ENCODE measurements around the gene CACNA1I.

CACNA1I gene

DNA sequence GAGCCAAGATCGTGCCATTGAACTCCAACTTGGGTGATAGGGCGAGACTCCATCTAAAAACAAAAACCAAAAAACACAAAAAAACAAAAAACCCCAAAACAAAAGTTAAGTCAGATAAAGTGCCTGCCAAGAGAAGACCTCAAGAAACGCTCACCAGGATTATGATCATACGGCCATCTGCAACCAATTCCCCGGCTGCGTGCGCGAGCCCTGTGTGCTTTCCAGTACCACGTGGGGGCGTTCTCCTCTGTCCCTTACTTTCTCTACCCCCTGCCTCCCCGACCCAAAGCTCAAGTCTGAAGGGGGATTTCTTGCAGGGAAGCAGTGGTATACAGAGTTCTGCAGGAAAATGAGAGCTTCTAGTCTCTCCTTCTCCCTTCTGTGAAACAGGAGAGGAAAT lies 27.5 kb upstream of the CACNA1I start:
- Histone ChIP-seq H3K27me3 (ENCODE audit: control insufficient read depth, insufficient read depth, low read length) (peaks cover 18% of the 10 kb centered on the region), H3K36me3 (ENCODE audit: control insufficient read depth, insufficient read depth, low read length) (no peaks in the 10 kb centered on the region), H3K4me3 (ENCODE audit: low read length) (no peak overlapping the region)

DNA sequence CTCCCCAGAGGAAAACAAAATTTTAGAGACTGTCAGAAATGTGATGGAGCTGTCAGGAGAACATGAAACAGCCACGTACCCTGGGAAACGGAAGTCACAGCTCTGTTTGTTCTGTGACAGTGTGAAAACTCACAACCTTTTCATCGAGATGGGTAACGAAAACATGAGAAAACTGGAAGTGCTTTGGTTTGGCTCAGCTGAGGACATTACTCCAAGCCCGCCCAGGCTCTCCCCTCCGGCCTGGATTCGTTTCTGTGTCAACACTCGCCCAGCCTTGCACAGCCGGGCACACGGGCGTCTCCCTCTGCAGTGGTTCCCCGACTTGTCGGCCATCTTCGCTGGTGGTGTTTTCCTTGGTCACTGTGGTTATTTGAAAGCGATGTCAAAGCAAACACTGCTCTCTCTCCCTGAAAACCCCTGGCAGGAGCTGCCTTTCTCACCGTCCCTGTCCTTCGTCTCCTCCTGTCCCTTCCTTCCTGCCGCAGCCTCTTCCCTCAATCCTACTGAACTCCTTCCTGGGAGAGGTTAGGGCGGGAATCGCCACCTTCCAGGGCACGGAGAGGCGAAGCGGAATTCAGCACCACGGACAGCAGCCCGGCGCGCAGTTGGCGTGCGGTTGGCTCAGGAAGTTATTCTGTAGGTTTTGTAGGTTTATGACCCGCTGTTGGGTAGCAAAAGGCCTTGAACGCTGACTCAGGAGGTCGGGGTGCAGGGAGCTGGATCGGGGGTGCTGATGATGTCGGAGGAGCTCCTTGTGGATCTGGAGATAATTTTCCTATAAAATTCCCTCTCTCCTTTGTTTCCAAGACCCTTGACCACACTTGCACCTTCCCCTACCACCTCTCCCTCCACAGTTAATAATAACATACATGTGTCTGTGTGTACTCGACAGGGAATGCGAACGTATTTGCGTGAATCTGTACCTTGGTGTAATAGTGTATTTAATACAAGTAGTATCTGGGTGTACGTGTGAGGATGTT lies 24.9 kb upstream of the CACNA1I start:
- Histone ChIP-seq H3K9me3 (ENCODE audit: control insufficient read depth, low read length) (no peaks in the 10 kb centered on the region), H3K27me3 (ENCODE audit: control insufficient read depth, insufficient read depth, low read length) (peaks cover 23% of the 10 kb centered on the region), H3K4me3 (ENCODE audit: low read length) (no peak overlapping the region), H3K4me1 (ENCODE audit: control insufficient read depth, insufficient read depth, low read length) (no peaks in the 10 kb centered on the region), H3K9ac (ENCODE audit: low read length) (no peak overlapping the region), H3K36me3 (ENCODE audit: control insufficient read depth, insufficient read depth, low read length) (no peaks in the 10 kb centered on the region)

More for the DNA sequence above, 27.5 kb upstream of the CACNA1I start:
- Histone ChIP-seq H3K4me1 (ENCODE audit: control insufficient read depth, insufficient read depth, low read length) (no peaks in the 10 kb centered on the region), H3K9ac (ENCODE audit: low read length) (no peak overlapping the region), H3K9me3 (ENCODE audit: control insufficient read depth, low read length) (no peaks in the 10 kb centered on the region)

DNA sequence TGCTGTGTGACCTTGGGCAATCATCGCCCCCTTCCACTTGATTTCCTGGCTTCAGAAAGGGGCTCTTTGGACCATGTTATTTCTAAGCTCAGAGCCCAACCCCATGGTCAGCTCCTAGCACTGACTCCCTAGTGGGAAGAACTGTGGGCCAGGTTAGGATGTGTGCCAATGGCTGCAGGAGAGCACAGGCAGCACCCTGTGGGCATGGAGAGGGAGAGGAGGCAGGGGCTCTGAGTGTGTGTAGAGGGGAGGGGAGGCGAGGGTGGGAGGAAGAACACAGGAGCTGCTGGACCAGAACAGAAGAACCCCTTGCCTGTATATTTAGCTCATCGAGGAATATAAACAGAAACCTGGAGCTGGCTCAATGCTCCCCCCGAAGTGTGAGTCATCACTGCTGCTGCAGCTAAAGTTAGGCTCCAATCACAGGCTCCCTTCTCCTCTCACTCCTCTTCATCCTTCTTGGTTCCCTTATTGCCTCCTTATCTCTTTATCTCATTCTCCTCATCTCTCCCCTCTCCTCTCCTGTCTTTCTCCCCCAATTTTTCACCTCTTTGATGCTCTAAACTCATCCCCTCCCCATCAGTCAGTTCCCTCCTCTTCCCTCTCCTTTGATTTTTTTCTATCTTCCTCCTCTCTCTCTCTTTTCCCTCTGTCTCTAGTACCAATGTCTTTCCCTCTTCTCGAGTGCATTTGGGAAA lies 23.5 kb upstream of the CACNA1I start:
- Histone ChIP-seq H3K4me3 (ENCODE audit: low read length) (no peak overlapping the region), H3K27me3 (ENCODE audit: control insufficient read depth, insufficient read depth, low read length) (peaks cover 23% of the 10 kb centered on the region), H3K4me1 (ENCODE audit: control insufficient read depth, insufficient read depth, low read length) (no peaks in the 10 kb centered on the region)

DNA sequence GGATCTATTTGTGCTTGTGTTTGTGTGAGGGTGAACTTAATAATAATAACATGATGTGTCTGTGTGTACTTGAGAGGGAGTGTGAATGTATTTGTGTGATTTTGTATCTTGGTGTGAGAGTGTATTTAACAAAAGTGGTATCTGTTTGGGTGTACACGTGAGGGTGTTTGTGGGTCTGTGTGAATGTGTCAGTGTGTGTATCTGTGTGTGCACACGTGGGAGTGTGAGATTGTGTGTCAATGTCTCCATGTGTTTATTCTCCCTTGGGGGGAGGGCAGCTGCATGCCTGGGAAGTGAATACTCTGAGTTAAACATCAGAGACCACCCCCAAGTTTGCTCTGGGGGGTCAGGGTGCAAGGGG lies 23.0 kb upstream of the CACNA1I start:
- H3K27me3 ChIP-seq (ENCODE audit: control insufficient read depth, insufficient read depth, low read length), result peaks cover 27% of the 10 kb centered on the region
- no peak overlapping the region for H3K9ac ChIP-seq (ENCODE audit: low read length)
- no peaks in the 10 kb centered on the region for H3K36me3 ChIP-seq (ENCODE audit: control insufficient read depth, insufficient read depth, low read length)

More for the DNA sequence above, 23.5 kb upstream of the CACNA1I start:
- Histone ChIP-seq H3K9me3 (ENCODE audit: control insufficient read depth, low read length) (no peaks in the 10 kb centered on the region), H3K36me3 (ENCODE audit: control insufficient read depth, insufficient read depth, low read length) (no peaks in the 10 kb centered on the region), H3K9ac (ENCODE audit: low read length) (no peak overlapping the region)

DNA sequence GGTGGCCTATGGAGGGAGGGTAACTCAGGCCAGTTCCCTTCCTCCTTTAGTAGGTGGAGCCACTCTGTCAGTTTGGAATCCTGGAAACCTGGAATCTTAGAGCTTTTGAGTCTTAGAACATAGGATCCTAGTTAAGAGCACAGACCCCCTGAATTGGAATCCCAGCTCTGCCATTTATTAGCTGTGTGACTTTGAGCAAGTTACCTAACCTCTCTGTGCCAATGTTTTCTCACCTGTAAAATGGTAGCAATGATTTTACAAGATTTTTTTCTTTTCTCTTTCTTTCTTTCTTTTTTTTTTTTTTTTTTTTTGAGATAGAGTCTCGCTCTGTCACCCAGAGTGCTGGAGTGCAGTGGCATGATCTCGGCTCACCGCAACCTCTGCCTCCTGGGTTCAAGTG lies 17.1 kb upstream of the CACNA1I start:
- H3K9me3 ChIP-seq (ENCODE audit: control insufficient read depth, low read length), result no peaks in the 10 kb centered on the region
- no peak overlapping the region for H3K4me3 ChIP-seq (ENCODE audit: low read length)
- no peaks in the 10 kb centered on the region for H3K4me1 ChIP-seq (ENCODE audit: control insufficient read depth, insufficient read depth, low read length)
- H3K36me3 ChIP-seq (ENCODE audit: control insufficient read depth, insufficient read depth, low read length), result no peaks in the 10 kb centered on the region
- H3K27me3 ChIP-seq (ENCODE audit: control insufficient read depth, insufficient read depth, low read length), result peaks cover 45% of the 10 kb centered on the region
- no peak overlapping the region for H3K9ac ChIP-seq (ENCODE audit: low read length)

More for the DNA sequence above, 23.0 kb upstream of the CACNA1I start:
- no peaks in the 10 kb centered on the region for H3K4me1 ChIP-seq (ENCODE audit: control insufficient read depth, insufficient read depth, low read length)
- no peak overlapping the region for H3K4me3 ChIP-seq (ENCODE audit: low read length)
- no peaks in the 10 kb centered on the region for H3K9me3 ChIP-seq (ENCODE audit: control insufficient read depth, low read length)

DNA sequence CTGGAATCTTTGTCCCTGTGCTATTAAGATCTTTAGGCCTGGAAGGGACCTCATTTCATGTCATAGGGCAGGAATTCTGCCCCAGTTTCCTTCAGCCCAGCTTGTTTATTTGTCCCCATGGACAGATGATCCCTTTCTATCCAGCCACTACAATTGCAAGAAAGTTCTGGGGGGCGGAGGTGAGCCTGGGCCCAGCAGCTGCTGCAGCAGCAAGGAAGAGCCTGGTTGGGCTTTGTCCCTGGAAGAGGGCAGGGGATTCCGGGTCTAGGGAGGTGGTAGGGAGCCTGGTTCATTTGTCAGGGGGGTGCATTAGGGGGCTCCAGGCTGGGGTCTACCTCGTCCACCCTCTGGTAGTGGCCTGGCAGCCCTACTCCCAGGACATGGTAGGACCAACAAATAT lies 16.4 kb upstream of the CACNA1I start:
- no peaks in the 10 kb centered on the region for H3K4me1 ChIP-seq (ENCODE audit: control insufficient read depth, insufficient read depth, low read length)
- peaks cover 52% of the 10 kb centered on the region for H3K27me3 ChIP-seq (ENCODE audit: control insufficient read depth, insufficient read depth, low read length)
- H3K4me3 ChIP-seq (ENCODE audit: low read length), result no peak overlapping the region

DNA sequence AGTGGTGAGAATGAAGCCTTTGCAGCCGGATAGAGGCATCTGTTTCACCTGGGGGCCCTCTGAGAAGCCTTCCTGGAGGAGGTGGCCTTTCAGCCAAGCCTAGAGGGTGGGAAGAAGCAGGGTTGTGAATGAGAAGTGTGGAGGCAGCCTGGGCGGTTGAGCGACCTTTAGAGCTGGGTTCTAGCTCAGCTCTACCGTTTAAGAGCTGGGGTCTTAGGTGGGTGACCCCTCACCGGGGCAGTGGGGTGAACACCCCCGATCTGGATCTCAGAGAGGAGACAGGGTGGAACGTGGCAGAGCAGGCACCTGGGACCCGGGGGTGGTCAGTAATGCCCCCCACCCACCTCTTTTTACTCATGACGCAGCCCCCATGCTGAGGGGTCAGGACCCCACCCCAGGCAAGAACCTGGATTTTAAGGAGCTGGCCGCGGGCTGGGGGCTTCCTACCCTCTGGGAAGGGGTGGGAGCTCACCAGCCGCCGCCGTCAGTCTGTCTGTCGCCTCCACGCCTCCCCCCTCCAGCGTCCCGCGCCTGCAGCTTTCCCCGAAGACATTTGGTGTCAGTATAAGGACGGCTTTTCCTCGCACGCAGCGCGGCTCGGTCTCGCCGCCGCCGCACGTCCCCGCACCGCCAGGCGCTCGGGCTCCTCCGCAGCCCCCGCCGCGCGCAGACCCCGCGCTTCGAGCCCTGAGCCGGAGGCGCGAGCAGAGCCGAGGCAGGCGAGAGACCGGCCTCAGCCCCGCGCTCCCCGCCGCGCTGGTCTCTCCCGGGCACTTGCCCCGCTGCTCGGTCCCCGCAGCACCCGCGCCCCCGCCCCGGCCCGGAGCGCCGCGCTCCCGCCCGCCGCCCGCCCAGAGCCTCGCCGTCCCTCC lies 13.3 kb upstream of the CACNA1I start:
- no peak overlapping the region for H3K4me3 ChIP-seq (ENCODE audit: low read length)

More for the DNA sequence above, 16.4 kb upstream of the CACNA1I start:
- H3K9ac ChIP-seq (ENCODE audit: low read length), result no peak overlapping the region
- no peaks in the 10 kb centered on the region for H3K9me3 ChIP-seq (ENCODE audit: control insufficient read depth, low read length)
- H3K36me3 ChIP-seq (ENCODE audit: control insufficient read depth, insufficient read depth, low read length), result no peaks in the 10 kb centered on the region

DNA sequence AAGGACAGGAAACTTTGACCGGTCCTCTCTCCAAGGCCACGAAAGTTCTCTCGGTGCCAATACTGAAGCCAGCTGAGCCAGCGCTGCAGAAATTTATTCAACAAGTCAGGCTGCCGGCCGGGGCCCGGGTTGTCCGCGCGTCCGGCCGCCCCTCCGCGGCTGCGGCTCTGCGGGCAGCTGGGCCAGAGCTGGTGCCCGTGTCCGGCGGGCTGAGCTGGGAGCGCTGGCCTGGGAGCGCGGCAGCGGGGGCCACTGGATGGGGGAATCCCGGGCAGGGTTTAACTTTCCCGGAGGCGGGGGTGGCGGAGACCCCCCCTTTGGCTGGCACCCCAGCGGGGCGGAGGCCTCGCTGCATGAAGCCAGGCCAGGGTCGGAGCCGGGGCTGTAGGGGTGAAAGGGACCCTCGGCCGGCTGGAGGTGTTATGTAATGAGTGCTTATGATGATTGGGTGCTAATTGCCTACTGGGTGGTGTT lies 12.3 kb upstream of the CACNA1I start:
- Histone ChIP-seq H3K4me1 (ENCODE audit: control insufficient read depth, insufficient read depth, low read length) (no peaks in the 10 kb centered on the region), H3K36me3 (ENCODE audit: control insufficient read depth, insufficient read depth, low read length) (no peaks in the 10 kb centered on the region), H3K27me3 (ENCODE audit: control insufficient read depth, insufficient read depth, low read length) (peaks cover 51% of the 10 kb centered on the region), H3K9me3 (ENCODE audit: control insufficient read depth, low read length) (no peaks in the 10 kb centered on the region), H3K9ac (ENCODE audit: low read length) (no peak overlapping the region), H3K4me3 (ENCODE audit: low read length) (no peak overlapping the region)

More for the DNA sequence above, 13.3 kb upstream of the CACNA1I start:
- Histone ChIP-seq H3K36me3 (ENCODE audit: control insufficient read depth, insufficient read depth, low read length) (no peaks in the 10 kb centered on the region), H3K9me3 (ENCODE audit: control insufficient read depth, low read length) (no peaks in the 10 kb centered on the region), H3K9ac (ENCODE audit: low read length) (no peak overlapping the region), H3K27me3 (ENCODE audit: control insufficient read depth, insufficient read depth, low read length) (peaks cover 57% of the 10 kb centered on the region), H3K4me1 (ENCODE audit: control insufficient read depth, insufficient read depth, low read length) (no peaks in the 10 kb centered on the region)

DNA sequence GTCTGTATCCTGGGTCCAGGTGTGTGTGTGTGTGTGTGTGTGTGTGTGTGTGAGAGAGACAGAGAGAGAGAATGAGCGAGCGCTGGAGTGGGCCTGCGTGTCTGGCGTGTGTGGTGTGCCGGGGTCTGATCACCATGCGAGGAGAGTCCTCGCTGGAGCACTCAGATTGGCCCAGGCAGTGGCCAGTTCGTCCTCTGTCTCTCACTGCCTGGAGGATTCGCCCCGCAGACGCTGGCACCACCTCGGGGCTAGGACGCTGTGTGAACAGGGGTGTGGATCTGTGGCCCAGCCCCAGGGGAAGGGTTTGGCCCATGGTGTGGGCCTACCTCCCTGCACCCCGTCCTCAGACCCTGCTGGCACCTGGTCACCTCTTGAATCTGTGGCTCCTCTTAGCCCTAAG lies 11.6 kb upstream of the CACNA1I start:
- H3K27me3 ChIP-seq (ENCODE audit: control insufficient read depth, insufficient read depth, low read length), result peaks cover 51% of the 10 kb centered on the region
- no peaks in the 10 kb centered on the region for H3K9me3 ChIP-seq (ENCODE audit: control insufficient read depth, low read length)
- no peaks in the 10 kb centered on the region for H3K4me1 ChIP-seq (ENCODE audit: control insufficient read depth, insufficient read depth, low read length)
- no peak overlapping the region for H3K9ac ChIP-seq (ENCODE audit: low read length)
- H3K4me3 ChIP-seq (ENCODE audit: low read length), result no peak overlapping the region
- H3K36me3 ChIP-seq (ENCODE audit: control insufficient read depth, insufficient read depth, low read length), result no peaks in the 10 kb centered on the region

DNA sequence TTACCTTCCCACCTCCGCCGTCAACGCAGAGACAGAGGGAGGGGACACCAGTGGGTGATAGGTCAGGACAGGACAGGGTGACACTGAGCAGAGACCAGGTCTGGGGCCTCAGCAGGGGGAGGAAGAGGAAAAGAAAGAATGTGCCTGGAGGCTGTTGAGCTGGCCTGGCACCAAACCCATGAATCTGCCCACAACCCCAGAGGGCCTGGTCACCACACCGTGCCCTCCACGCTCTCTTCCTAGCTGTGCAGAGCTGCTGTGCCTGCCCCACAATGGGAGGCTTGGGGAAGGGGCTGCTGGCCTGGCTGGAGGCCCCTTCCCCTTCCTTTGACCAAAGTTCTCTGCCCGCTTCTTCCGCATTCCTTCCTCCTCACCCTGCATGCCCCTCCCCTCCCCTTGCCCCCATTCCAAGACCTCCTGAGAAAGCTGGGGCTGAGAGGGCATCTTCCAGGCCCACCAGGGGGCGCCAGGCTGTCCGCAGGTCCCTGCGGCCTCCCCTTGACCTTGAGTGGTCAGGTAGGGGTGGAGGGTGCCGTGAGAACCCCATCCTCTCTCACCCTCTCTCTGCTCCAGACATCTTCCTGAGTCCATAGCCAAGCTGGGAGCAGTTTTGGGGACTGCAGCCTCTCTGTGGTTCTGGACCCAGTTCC lies 11.0 kb upstream of the CACNA1I start:
- H3K9me3 ChIP-seq (ENCODE audit: control insufficient read depth, low read length), result no peaks in the 10 kb centered on the region
- H3K9ac ChIP-seq (ENCODE audit: low read length), result no peak overlapping the region
- H3K4me1 ChIP-seq (ENCODE audit: control insufficient read depth, insufficient read depth, low read length), result no peaks in the 10 kb centered on the region
- H3K36me3 ChIP-seq (ENCODE audit: control insufficient read depth, insufficient read depth, low read length), result no peaks in the 10 kb centered on the region
- H3K27me3 ChIP-seq (ENCODE audit: control insufficient read depth, insufficient read depth, low read length), result peaks cover 51% of the 10 kb centered on the region
- H3K4me3 ChIP-seq (ENCODE audit: low read length), result no peak overlapping the region

DNA sequence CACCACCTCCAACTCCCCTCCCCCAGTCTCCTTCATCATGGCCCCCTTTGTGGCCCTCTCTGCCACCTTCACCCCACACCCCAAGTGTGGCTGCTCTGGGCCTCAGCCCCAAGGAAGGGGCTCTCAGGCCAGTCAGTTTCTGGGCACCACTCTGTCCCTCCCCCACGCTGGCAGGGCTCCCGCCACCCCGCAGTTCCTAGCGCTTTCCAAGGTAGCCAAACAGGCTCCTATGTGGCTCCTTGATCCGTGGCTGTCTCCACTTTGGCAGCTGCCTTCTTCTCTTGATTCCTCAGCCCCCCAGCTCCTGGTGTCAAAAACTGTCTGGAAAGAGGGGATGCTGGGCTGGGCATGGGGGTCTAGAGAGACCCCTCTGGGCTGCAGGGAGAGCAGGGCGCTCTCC lies 10.4 kb upstream of the CACNA1I start:
- Histone ChIP-seq H3K36me3 (ENCODE audit: control insufficient read depth, insufficient read depth, low read length) (no peaks in the 10 kb centered on the region), H3K4me3 (ENCODE audit: low read length) (no peak overlapping the region), H3K27me3 (ENCODE audit: control insufficient read depth, insufficient read depth, low read length) (peaks cover 51% of the 10 kb centered on the region), H3K4me1 (ENCODE audit: control insufficient read depth, insufficient read depth, low read length) (no peaks in the 10 kb centered on the region), H3K9me3 (ENCODE audit: control insufficient read depth, low read length) (no peaks in the 10 kb centered on the region), H3K9ac (ENCODE audit: low read length) (no peak overlapping the region)

Measured in mucosa of stomach (tissue), 1 donor.